Stimulated activated CD8-positive, alpha-beta memory T cell treated with anti-CD3 and anti-CD28 coated beads, Interleukin-4, amount 100 ng/mL, for 24 hours (primary cell): ENCODE data around the gene VPS8.

ENCODE experiments used
- DNase-seq: peaks from one replicate; pipeline ENCODE4 v3.0.0-alpha.2; 2020; ENCODE audit warnings: low read depth

Gene VPS8

GRCh38 chr3:184811034-184811433 is 932 bp upstream of the VPS8 start:
- no peak for DNase-seq

GRCh38 chr3:184811663-184811998 is 335 bp upstream of the VPS8 start:
- DNase-seq, result no peak

GRCh38 chr3:184812662-184813042 is 686 bp downstream of the VPS8 start:
- DNase-seq, result no peak

- no peak for DNase-seq
Measured at GRCh38 chr3:184813357-184813756, 1.4 kb downstream of the VPS8 start.

- no peak for DNase-seq
Measured at GRCh38 chr3:184814214-184814613, 2.2 kb downstream of the VPS8 start.

- no peak for DNase-seq
Measured at GRCh38 chr3:184815046-184815930, 3.3 kb downstream of the VPS8 start.

- DNase-seq, result no peak
Measured at GRCh38 chr3:184816614-184817013, 4.6 kb downstream of the VPS8 start.

- DNase-seq, result no peak
Measured at GRCh38 chr3:184820525-184820924, 8.6 kb downstream of the VPS8 start.

GRCh38 chr3:184821034-184821433 is 9.1 kb downstream of the VPS8 start:
- no peak for DNase-seq

- no peak for DNase-seq
Measured at GRCh38 chr3:184822081-184822480, 10.1 kb downstream of the VPS8 start.

- no peak for DNase-seq
Measured at GRCh38 chr3:184822654-184823053, 10.7 kb downstream of the VPS8 start.

- no peak for DNase-seq
Measured at GRCh38 chr3:184823990-184824389, 12.0 kb downstream of the VPS8 start.

GRCh38 chr3:184825121-184825820 is 13.3 kb downstream of the VPS8 start:
- no peak for DNase-seq

GRCh38 chr3:184827572-184827971 is 15.6 kb downstream of the VPS8 start:
- no peak for DNase-seq

GRCh38 chr3:184832044-184832443 is 20.1 kb downstream of the VPS8 start:
- no peak for DNase-seq

- no peak for DNase-seq
Measured at GRCh38 chr3:184832903-184833302, 20.9 kb downstream of the VPS8 start.

GRCh38 chr3:184836090-184836822 is 24.3 kb downstream of the VPS8 start:
- no peak for DNase-seq

- DNase-seq, result no peak
Measured at GRCh38 chr3:184842433-184842832, 30.5 kb downstream of the VPS8 start.

GRCh38 chr3:184845819-184846218 is 33.9 kb downstream of the VPS8 start:
- no peak for DNase-seq

- no peak for DNase-seq
Measured at GRCh38 chr3:184846496-184846895, 34.5 kb downstream of the VPS8 start.

- DNase-seq, result no peak
Measured at GRCh38 chr3:184848934-184849333, 37.0 kb downstream of the VPS8 start.

GRCh38 chr3:184850201-184850600 is 38.2 kb downstream of the VPS8 start:
- DNase-seq, result no peak

GRCh38 chr3:184857099-184857498 is 45.1 kb downstream of the VPS8 start:
- DNase-seq, result no peak
